GM21786 (cell line): ENCODE results near the gene MAP2K7.
"Not testable (repeated sequence)": the region's sequence is repeated elsewhere in the genome, so short reads cannot be mapped to it uniquely, and the experiment has no call there.

Experiments used
- ATAC-seq: cut with Tn5 transposase; IDR thresholded peaks from one replicate; pipeline ENCODE4 v1.9.1; 2021; ENCODE audit not compliant: unreplicated experiment

MAP2K7 gene

DNA sequence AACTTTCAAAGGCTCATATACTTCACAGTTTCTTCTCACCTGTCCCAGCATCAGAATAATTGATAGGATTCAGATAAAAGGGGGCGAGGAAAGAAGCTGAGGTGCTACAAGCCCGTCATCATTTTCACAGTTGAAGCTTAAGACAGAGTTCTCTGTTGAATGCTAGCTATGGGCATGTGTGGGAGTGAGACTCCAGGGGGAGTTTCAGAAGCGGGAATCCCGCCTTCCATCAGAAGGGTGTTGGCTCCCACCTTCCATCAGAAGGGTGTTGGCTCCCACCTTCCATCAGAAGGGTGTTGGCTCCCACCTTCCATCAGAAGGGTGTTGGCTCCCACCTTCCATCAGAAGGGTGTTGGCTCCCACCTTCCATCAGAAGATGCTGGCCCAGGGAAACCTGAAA is 57.4 kb downstream of the MAP2K7 start:
- not testable (repeated sequence) for ATAC-seq

DNA sequence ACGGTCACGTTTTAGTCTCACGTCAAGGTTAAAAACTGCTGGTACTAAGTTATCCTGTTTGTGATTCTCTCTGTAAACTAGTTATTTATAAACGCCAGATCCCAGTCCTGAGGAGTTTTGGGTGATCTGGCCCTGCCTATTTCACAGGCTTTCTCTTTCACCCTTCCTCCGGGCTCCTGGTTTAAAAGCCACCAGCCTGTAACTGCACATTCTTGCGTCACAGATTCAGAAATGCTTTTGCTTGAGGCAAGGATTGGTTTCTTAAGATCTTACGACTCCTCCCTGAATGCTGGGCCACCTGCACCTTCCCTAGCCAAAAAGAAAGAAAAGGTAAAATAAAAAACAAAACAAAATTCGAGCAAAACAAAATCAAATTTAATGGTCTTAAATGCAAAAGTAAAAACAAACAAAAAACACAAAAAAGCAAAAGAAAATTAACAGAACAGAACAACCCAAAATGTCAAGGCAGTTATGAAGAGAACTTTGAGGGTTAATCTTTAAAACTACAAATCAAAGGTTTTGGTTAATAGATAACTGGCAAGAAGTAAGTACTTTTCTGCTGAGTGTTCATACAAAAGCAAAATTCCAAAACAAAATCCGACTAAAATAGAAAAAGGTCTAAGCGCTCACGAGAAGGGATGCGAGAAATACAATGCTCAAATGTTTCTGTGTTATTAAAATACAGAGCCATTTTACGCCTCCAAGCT is 58.4 kb downstream of the MAP2K7 start:
- ATAC-seq, result no peak

DNA sequence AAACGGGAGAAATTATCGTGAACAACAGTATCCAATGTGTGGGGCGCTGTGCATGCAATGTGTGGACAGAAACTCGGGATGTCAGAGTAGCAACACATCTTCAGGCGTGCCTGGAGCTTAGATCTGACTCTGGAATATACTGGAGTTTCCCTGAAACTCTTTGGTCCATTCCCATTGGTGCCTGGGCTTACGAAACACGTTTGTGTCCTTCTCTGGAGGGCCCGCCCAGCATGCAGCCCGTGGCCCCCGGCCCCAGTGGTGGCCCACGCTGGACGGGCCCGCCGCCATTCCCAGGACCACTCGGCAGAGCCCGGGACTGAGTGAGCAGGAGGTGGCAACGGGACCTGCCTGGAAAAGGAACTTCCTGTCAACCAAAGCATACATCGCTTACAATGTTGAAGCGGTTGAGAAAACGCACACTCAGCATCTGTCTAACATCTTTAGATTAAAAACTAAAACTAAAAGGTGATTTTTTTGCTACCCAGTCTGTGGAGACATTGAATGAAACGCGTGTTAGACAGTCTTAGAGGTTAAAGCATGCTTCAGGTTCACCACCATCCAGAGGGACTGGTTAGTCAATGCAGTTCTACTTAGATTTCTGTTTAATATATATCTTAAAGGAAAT is 59.1 kb downstream of the MAP2K7 start:
- no peak for ATAC-seq

DNA sequence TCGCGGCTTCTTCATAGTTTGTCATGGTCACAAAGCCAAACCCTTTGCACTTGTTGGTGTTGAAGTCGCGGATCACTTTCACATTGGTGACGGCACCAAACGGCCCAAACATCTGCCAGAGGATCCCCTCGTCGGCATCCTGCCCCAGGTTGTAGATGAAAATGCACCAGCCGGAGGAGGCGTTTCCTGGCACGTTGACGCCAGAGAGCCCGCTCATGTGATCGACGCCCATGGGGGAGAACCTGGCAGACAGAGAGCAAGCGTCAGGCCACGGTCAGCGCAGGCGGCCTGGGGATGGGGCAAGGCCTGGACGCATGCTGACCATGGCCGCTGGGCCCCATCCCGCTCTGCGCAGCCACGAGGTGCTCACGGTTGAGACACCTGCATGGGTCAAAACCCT is 59.9 kb downstream of the MAP2K7 start:
- no peak for ATAC-seq
